ACHN (cell line): ENCODE results near the gene SLC2A10.

Source experiments
- DNase-seq: peaks from one replicate; pipeline ENCODE4 v3.0.0-alpha.2; 2015
- in situ Hi-C: cut with HindIII; loops from 2 replicates; pipeline ENCODE4 v1.10.0; 2017; ENCODE audit warnings: low sequenced_read_pairs, low pct_ligation_motif_present, low pct_unique_long_range_greater_than_20kb

SLC2A10 gene

DNA sequence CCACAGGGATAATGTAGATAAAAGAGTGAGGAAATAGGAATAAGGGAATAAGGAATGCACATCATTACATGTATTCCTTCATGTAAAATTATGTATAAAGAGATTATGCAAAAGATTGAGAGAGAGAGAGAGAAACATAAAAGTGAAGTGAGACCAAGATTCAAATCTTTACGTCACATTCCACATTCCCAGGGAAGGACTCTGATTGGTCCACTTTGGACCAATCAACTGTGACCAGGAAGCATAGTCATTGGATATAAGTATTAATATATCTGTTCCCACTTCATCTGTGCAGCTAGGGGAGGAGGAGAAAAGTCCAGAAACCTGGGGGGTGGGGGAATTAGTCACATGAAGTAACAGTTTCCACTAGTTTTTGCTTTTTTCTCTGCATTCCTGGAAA is 66.4 kb downstream of the SLC2A10 start:
- no peak for DNase-seq
- in situ Hi-C loops = no loop called here

DNA sequence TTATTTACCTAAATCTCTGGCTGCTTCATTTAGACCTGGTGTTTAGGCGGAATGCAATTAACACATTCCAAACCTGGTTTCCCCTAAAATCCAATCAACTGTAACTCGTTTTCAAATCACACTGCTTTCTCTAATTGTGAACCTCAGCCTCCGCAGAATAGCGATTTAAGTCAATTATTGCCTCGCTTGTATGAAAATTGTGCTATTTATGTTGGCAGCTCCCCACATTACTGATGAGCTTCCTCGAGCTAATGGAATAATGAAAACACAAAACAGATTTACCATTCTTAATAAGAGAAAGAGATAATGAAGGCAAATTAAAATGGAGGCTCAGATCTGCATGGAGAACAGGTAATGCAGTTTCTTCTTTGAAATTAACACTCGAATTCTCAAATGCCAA is 67.9 kb downstream of the SLC2A10 start:
- DNase-seq = no peak
- in situ Hi-C loops = no loop called here

DNA sequence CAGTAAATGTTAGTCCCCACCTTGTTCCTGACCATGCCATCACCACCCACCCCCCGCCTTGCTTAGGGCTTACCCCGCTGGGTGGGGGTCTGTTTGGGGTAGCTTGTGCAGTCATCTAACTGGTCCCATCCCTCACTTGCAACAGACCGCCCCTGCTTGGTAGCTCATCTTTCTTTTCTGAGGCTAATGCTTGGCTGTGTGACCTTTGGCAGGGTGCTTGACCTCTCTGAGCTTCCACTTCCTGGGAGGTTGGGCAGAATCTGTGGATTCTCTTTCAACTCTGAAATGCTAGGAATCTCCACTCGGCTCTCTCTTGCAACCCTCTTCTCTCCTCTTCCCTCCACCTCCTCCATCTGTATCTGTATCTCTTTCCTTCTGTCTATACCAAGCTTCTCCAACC is 70.4 kb downstream of the SLC2A10 start:
- in situ Hi-C loops = no loop called here
- no peak for DNase-seq

DNA sequence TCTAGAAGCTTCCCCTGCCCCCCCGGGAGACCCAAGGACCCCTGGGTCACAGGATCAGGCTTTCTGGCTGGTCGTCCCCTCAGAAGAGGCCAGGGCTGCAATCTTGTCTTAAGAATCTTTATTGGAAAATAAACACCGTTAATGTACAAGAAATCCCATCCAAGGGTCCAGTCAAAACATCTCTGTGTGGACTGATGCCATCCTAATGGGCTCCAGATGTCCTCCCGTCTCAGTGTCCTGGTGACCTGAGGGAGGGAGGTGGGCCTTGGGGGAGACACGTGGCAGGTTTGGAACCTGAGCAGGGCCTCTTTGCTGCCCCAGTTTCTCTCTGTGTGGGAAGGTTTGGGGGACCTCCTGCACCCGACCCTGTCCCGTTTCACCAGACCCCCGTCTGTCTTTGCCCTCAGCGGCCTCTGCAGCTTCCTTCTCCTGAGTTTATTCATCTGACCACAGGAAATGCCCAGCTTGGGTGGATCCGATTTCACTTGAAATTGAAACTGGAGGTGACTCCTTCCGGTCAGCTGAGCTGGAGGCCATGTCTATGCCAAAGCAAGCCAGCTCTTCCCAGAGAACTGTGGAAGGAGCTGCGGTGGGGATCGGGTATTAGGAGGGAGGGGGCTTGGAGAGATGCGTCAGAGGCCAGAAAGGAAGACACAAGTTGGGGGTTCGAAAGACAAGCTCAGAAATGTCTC is 75.1 kb downstream of the SLC2A10 start:
- in situ Hi-C loops = no loop called here
- DNase-seq = no peak
